ENCODE measurements around the gene CRHR1. TPM values are rescaled to one million over a fixed set of nuclear protein-coding genes. Genes with fewer than 3 reads are reported as not detected.

Gene CRHR1
- total RNA-seq, 4 donors from 2014 or later, result not detected

DNA sequence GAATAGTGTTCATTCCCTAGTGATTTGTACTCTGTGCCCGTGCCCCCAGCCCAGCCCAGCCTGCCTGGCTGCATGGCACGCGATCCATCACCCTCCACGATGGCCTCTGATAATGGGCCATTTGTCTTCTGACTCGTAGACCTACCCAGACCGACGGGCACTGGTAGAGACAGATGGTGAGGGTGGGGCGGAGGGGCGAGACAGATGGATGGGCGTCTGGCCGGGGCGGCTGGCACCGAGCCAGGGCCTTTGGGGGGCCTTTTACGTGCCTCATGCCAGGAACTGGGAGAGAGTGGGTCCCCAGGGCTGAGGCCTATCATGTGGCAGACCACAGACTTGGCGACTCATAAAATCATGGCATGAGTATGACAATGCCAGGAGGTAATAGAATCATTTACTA is 25.4 kb downstream of the CRHR1 start:
- DNase-seq, result no peak
- Histone ChIP-seq H3K36me3 (no peaks in the 10 kb centered on the region), H3K27ac (no peak overlapping the region), H3K4me3 (no peak overlapping the region), H3K9me3 (no peaks in the 10 kb centered on the region), H3K27me3 (peaks cover 27% of the 10 kb centered on the region), H3K4me1 (no peaks in the 10 kb centered on the region)
- intact Hi-C loops (cut with DNase I; ENCODE audit: low total_unique reads), result no loop called here
- WGBS, 2 donors (ENCODE audit: low coverage in 1 of 2), result 74% methylated on average over 15 of the region's 15 CpGs; no CpG with 5 or more reads in 1 of the 2 donors
- in situ Hi-C loops (cut with MboI; ENCODE audit: low pct_ligation_motif_present in 1 of 4, low pct_unique_long_range_greater_than_20kb in 1 of 4, low sequenced_read_pairs in 3 of 4), result no loop called here
- TF ChIP-seq, protein P1, sequence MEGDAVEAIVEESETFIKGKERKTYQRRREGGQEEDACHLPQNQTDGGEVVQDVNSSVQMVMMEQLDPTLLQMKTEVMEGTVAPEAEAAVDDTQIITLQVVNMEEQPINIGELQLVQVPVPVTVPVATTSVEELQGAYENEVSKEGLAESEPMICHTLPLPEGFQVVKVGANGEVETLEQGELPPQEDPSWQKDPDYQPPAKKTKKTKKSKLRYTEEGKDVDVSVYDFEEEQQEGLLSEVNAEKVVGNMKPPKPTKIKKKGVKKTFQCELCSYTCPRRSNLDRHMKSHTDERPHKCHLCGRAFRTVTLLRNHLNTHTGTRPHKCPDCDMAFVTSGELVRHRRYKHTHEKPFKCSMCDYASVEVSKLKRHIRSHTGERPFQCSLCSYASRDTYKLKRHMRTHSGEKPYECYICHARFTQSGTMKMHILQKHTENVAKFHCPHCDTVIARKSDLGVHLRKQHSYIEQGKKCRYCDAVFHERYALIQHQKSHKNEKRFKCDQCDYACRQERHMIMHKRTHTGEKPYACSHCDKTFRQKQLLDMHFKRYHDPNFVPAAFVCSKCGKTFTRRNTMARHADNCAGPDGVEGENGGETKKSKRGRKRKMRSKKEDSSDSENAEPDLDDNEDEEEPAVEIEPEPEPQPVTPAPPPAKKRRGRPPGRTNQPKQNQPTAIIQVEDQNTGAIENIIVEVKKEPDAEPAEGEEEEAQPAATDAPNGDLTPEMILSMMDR (IDR thresholded peaks at IDR 0.05), result no peak
- TF ChIP-seq POLR2AphosphoS5 (IDR thresholded peaks at IDR 0.05) (no peak), EP300 (IDR thresholded peaks at IDR 0.05; ENCODE audit: low read depth) (no peak)

- no peak for DNase-seq
- Histone ChIP-seq H3K27me3 (peaks cover 18% of the 10 kb centered on the region), H3K4me1 (no peaks in the 10 kb centered on the region), H3K4me3 (no peak overlapping the region), H3K27ac (no peak overlapping the region), H3K36me3 (no peaks in the 10 kb centered on the region), H3K9me3 (no peaks in the 10 kb centered on the region)
- intact Hi-C loops (cut with DNase I; ENCODE audit: low total_unique reads) (no loop called here), in situ Hi-C loops (cut with MboI; ENCODE audit: low pct_ligation_motif_present in 1 of 4, low pct_unique_long_range_greater_than_20kb in 1 of 4, low sequenced_read_pairs in 3 of 4) (no loop called here)
- TF ChIP-seq, protein P1 (IDR thresholded peaks at IDR 0.05), result no peak
- TF ChIP-seq POLR2AphosphoS5 (IDR thresholded peaks at IDR 0.05) (no peak), POLR2A (IDR thresholded peaks at IDR 0.05) (no peak), EP300 (IDR thresholded peaks at IDR 0.05; ENCODE audit: low read depth) (no peak)
- WGBS, 2 donors (ENCODE audit: low coverage in 1 of 2), result 52 to 54% methylated on average over 2 to 3 of the region's 3 CpGs
These were observed 28.0 kb downstream of the CRHR1 start for GRCh38 chr17:45812102-45812501.

- Histone ChIP-seq H3K4me1 (no peaks in the 10 kb centered on the region), H3K36me3 (no peaks in the 10 kb centered on the region), H3K27me3 (peaks cover 18% of the 10 kb centered on the region), H3K9me3 (no peaks in the 10 kb centered on the region), H3K4me3 (no peak overlapping the region), H3K27ac (no peak overlapping the region)
- intact Hi-C loops (cut with DNase I; ENCODE audit: low total_unique reads) (no loop called here), in situ Hi-C loops (cut with MboI; ENCODE audit: low pct_ligation_motif_present in 1 of 4, low pct_unique_long_range_greater_than_20kb in 1 of 4, low sequenced_read_pairs in 3 of 4) (no loop called here)
- no peak for DNase-seq
- 44 to 60% methylated on average over 1 to 22 of the region's 22 CpGs for WGBS, 2 donors (ENCODE audit: low coverage in 1 of 2)
- no peak for TF ChIP-seq EP300 (IDR thresholded peaks at IDR 0.05; ENCODE audit: low read depth)
- TF ChIP-seq, protein P1 (IDR thresholded peaks at IDR 0.05), result no peak
- TF ChIP-seq POLR2AphosphoS5 (IDR thresholded peaks at IDR 0.05), result no peak
- TF ChIP-seq POLR2A (IDR thresholded peaks at IDR 0.05), result no peak
These were observed 29.1 kb downstream of the CRHR1 start for GRCh38 chr17:45813048-45813725.

DNA sequence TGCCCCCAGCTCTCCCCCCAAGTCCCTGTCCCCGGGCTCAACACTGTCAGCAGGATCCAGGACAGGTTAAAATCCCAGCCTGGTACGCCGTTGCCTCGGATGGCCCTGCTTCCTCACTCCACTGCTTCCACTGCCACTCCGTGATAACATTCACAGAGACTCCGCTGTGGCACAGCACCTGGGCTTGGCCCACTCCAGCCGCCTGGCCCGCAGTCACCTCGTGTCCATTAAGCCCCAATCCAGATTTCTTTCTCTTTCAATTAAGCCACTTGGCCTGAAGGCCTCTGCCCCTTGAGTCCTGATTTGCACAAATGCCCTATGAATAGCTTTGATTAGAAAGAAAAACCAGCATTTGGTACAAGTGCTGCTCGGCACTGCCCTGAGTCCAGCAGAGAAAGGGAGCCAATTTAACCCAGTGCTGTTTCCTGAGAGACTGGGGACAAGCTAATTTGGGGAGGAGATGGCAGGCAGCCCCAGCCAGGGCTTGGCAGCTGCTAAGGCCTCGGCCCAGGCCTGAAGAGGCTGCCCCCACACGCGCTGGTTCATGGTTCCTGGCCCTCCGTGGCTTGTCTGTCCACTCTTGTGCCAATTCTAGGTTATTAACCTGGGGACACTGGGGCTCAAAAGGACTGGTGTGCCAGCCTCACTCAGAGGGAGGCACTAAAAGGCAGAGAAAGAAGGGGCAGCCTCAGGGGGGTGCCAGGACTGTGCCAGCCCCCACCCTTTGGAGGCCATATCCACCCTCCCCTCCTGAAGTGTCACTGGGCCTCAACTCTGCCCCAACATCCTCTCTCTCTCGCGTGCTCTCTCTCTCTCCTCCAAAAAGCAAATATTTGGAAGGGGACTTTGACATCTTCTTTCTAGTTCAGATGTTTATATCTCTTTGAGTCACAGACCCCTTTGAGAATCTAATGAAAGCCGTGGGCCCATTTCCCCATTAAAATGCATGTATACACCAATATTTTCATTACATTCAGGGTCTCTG is 30.8 kb downstream of the CRHR1 start:
- H3K27me3 ChIP-seq, result peaks cover 18% of the 10 kb centered on the region
- in situ Hi-C loops (cut with MboI; ENCODE audit: low pct_ligation_motif_present in 1 of 4, low pct_unique_long_range_greater_than_20kb in 1 of 4, low sequenced_read_pairs in 3 of 4), result no loop called here
- no peaks in the 10 kb centered on the region for H3K36me3 ChIP-seq

More for the DNA sequence above, 30.8 kb downstream of the CRHR1 start:
- no peak for DNase-seq
- H3K4me3 ChIP-seq, result no peak overlapping the region
- TF ChIP-seq, protein P1 (IDR thresholded peaks at IDR 0.05), result no peak
- no peak for TF ChIP-seq POLR2A (IDR thresholded peaks at IDR 0.05)
- TF ChIP-seq POLR2AphosphoS5 (IDR thresholded peaks at IDR 0.05), result no peak
- no peak for TF ChIP-seq EP300 (IDR thresholded peaks at IDR 0.05; ENCODE audit: low read depth)
- H3K4me1 ChIP-seq, result no peaks in the 10 kb centered on the region
- WGBS, 2 donors (ENCODE audit: low coverage in 1 of 2), result 77 to 81% methylated on average over 2 to 17 of the region's 17 CpGs
- H3K27ac ChIP-seq, result no peak overlapping the region
- intact Hi-C loops (cut with DNase I; ENCODE audit: low total_unique reads), result no loop called here
- H3K9me3 ChIP-seq, result no peaks in the 10 kb centered on the region
